HG03095 (cell line): Measurements from ENCODE around the gene GUK1.

Experiments
- ATAC-seq: cut with Tn5 transposase; IDR thresholded peaks from one replicate; pipeline ENCODE4 v1.9.1; 2021; ENCODE audit warnings: moderate library complexity; ENCODE audit not compliant: unreplicated experiment

GUK1 gene

GRCh38 chr1:228123505-228123904 is 16.6 kb upstream of the GUK1 start:
- no peak for ATAC-seq

- no peak for ATAC-seq
Measured at GRCh38 chr1:228125185-228125584, 14.9 kb upstream of the GUK1 start.

- no peak for ATAC-seq
Measured at GRCh38 chr1:228131766-228132165, 8.3 kb upstream of the GUK1 start.

GRCh38 chr1:228134591-228134990 is 5.5 kb upstream of the GUK1 start:
- no peak for ATAC-seq

GRCh38 chr1:228136901-228137300 is 3.2 kb upstream of the GUK1 start:
- no peak for ATAC-seq

GRCh38 chr1:228139406-228139930 is 611 bp upstream of the GUK1 start:
- no peak for ATAC-seq

- no peak for ATAC-seq
Measured at GRCh38 chr1:228140724-228141225, 696 bp downstream of the GUK1 start.

GRCh38 chr1:228141226-228142044 is 1.4 kb downstream of the GUK1 start:
- no peak for ATAC-seq

GRCh38 chr1:228142155-228142691 is 2.1 kb downstream of the GUK1 start:
- ATAC-seq = no peak

GRCh38 chr1:228142701-228143136 is 2.6 kb downstream of the GUK1 start:
- ATAC-seq = no peak

- ATAC-seq = no peak
Measured at GRCh38 chr1:228143480-228144192, 3.6 kb downstream of the GUK1 start.

GRCh38 chr1:228144193-228144992 is 4.3 kb downstream of the GUK1 start:
- ATAC-seq = no peak

GRCh38 chr1:228144993-228145343 is 4.9 kb downstream of the GUK1 start:
- no peak for ATAC-seq

- ATAC-seq = no peak
Measured at GRCh38 chr1:228145463-228146416, 5.7 kb downstream of the GUK1 start.

GRCh38 chr1:228146417-228147150 is 6.5 kb downstream of the GUK1 start:
- no peak for ATAC-seq

- no peak for ATAC-seq
Measured at GRCh38 chr1:228147151-228147693, 7.1 kb downstream of the GUK1 start.

GRCh38 chr1:228147768-228148167 is 7.7 kb downstream of the GUK1 start:
- ATAC-seq = no peak

- ATAC-seq = no peak
Measured at GRCh38 chr1:228148196-228148861, 8.2 kb downstream of the GUK1 start.
